Measurements from ENCODE around the gene GJB6. TPM values are rescaled to one million over a fixed set of nuclear protein-coding genes. Genes with fewer than 3 reads are reported as not detected.

GJB6 gene
- total and polyA plus RNA-seq, 4 donors = 0.06 to 0.08 TPM; not detected in 2

- DNase-seq (ENCODE audit: low spot score) = no peak
- H3K4me3 ChIP-seq (ENCODE audit: low read depth in 1 of 3, low read length in 3 of 3) = no peak overlapping the region
- TF ChIP-seq HNF4A (conservative IDR thresholded peaks at IDR 0.05) (no peak), FOXA2 (IDR thresholded peaks at IDR 0.05) (no peak), FOXA1 (IDR thresholded peaks at IDR 0.05) (no peak), REST (IDR thresholded peaks at IDR 0.05) (no peak)
- 74% methylated on average over 6 of the region's 6 CpGs for WGBS
- no peak overlapping the region for H3K9ac ChIP-seq (ENCODE audit: low read depth in 1 of 2, low read length in 2 of 2)
- no peaks in the 10 kb centered on the region for H3K27me3 ChIP-seq (ENCODE audit: control insufficient read depth in 4 of 4, insufficient read depth in 4 of 4, low read length in 3 of 4)
- no peaks in the 10 kb centered on the region for H3K4me1 ChIP-seq (ENCODE audit: control insufficient read depth in 4 of 4, insufficient read depth in 4 of 4, low read length in 3 of 4)
- no peaks in the 10 kb centered on the region for H3K9me3 ChIP-seq (ENCODE audit: control insufficient read depth in 4 of 4, low read length in 3 of 4)
- no peaks in the 10 kb centered on the region for H3K36me3 ChIP-seq (ENCODE audit: control insufficient read depth in 4 of 4, insufficient read depth in 3 of 4, low read depth in 1 of 4, low read length in 3 of 4)
- H3K27ac ChIP-seq (ENCODE audit: low read depth in 1 of 2, low read length in 2 of 2) = no peak overlapping the region
Observed at GRCh38 chr13:20221772-20222171, 10.3 kb downstream of the GJB6 start.

GRCh38 chr13:20219577-20219976 lies 12.5 kb downstream of the GJB6 start:
- Histone ChIP-seq H3K4me3 (ENCODE audit: low read depth in 1 of 3, low read length in 3 of 3) (no peak overlapping the region), H3K36me3 (ENCODE audit: control insufficient read depth in 4 of 4, insufficient read depth in 3 of 4, low read depth in 1 of 4, low read length in 3 of 4) (no peaks in the 10 kb centered on the region), H3K27ac (ENCODE audit: low read depth in 1 of 2, low read length in 2 of 2) (no peak overlapping the region), H3K9me3 (ENCODE audit: control insufficient read depth in 4 of 4, low read length in 3 of 4) (no peaks in the 10 kb centered on the region), H3K9ac (ENCODE audit: low read depth in 1 of 2, low read length in 2 of 2) (no peak overlapping the region), H3K4me1 (ENCODE audit: control insufficient read depth in 4 of 4, insufficient read depth in 4 of 4, low read length in 3 of 4) (no peaks in the 10 kb centered on the region), H3K27me3 (ENCODE audit: control insufficient read depth in 4 of 4, insufficient read depth in 4 of 4, low read length in 3 of 4) (no peaks in the 10 kb centered on the region)
- no peak for DNase-seq (ENCODE audit: low spot score)
- no peak for TF ChIP-seq FOXA1 (IDR thresholded peaks at IDR 0.05)
- no peak for TF ChIP-seq EGR1 (IDR thresholded peaks at IDR 0.05; ENCODE audit: low read depth in 2 of 2)
- no peak for TF ChIP-seq REST (IDR thresholded peaks at IDR 0.05)
- no peak for TF ChIP-seq RXRA (IDR thresholded peaks at IDR 0.05)
- no peak for TF ChIP-seq HNF4G (IDR thresholded peaks at IDR 0.05)
- TF ChIP-seq FOXA2 (IDR thresholded peaks at IDR 0.05) = no peak

GRCh38 chr13:20217168-20217567 lies 15.0 kb downstream of the GJB6 start:
- Histone ChIP-seq H3K36me3 (ENCODE audit: control insufficient read depth in 4 of 4, insufficient read depth in 3 of 4, low read depth in 1 of 4, low read length in 3 of 4) (no peaks in the 10 kb centered on the region), H3K9ac (ENCODE audit: low read depth in 1 of 2, low read length in 2 of 2) (no peak overlapping the region), H3K9me3 (ENCODE audit: control insufficient read depth in 4 of 4, low read length in 3 of 4) (no peaks in the 10 kb centered on the region), H3K4me3 (ENCODE audit: low read depth in 1 of 3, low read length in 3 of 3) (no peak overlapping the region), H3K4me1 (ENCODE audit: control insufficient read depth in 4 of 4, insufficient read depth in 4 of 4, low read length in 3 of 4) (no peaks in the 10 kb centered on the region), H3K27ac (ENCODE audit: low read depth in 1 of 2, low read length in 2 of 2) (no peak overlapping the region), H3K27me3 (ENCODE audit: control insufficient read depth in 4 of 4, insufficient read depth in 4 of 4, low read length in 3 of 4) (no peaks in the 10 kb centered on the region)
- 59% methylated on average over 3 of the region's 3 CpGs for WGBS
- TF ChIP-seq SP1 (IDR thresholded peaks at IDR 0.05) (no peak), ATF3 (IDR thresholded peaks at IDR 0.05) (no peak), NR2F2 (IDR thresholded peaks at IDR 0.05) (no peak), MAX (IDR thresholded peaks at IDR 0.05) (no peak), RAD21 (IDR thresholded peaks at IDR 0.05) (no peak), CTCF (IDR thresholded peaks at IDR 0.05; ENCODE audit: low read depth, low read length, missing input control) (no peak), FOXA2 (IDR thresholded peaks at IDR 0.05) (no peak), FOXA1 (IDR thresholded peaks at IDR 0.05) (no peak), HNF4A (conservative IDR thresholded peaks at IDR 0.05) (no peak), YY1 (IDR thresholded peaks at IDR 0.05) (no peak), GABPA (IDR thresholded peaks at IDR 0.05 in 1 of 2, conservative IDR thresholded peaks at IDR 0.05 in 1 of 2) (no peak), EGR1 (IDR thresholded peaks at IDR 0.05; ENCODE audit: low read depth in 2 of 2) (no peak), RXRA (IDR thresholded peaks at IDR 0.05) (no peak)
- DNase-seq (ENCODE audit: low spot score) = no peak

Data from liver (tissue), 9 donors.